IMR-90 (cell line): ENCODE results near the gene SLC22A14. TPM values are rescaled to one million over a fixed set of nuclear protein-coding genes. Genes with fewer than 3 reads are reported as not detected.
A peak's percentile ranks its signal among the peaks of the same experiment; 100 is the strongest.

Experiments used
- ATAC-seq: fragments of 200-7000 bp; cut with Tn5 transposase; 2 replicates; pipeline ENCODE4 v1.9.1; 2020; ENCODE audit warnings: low read depth, mild to moderate bottlenecking, moderate library complexity
- BruUV-seq: library from RNA; stranded (reverse); fragments of 400-500 nt; replicated peaks from 2 replicates; lab custom pipeline; 2021; lab: Mats Ljungman, UMichigan
- CTCF ChIA-PET: fragments of 300-600 bp; formaldehyde crosslinking; extraction: SDS; loops from one replicate; lab custom pipeline; 2021; ENCODE audit warnings: antibody characterized with exemption; lab: Yijun Ruan, JAX
- POLR2A ChIA-PET: fragments of 300-600 bp; sonication (Branson Sonifier 250); formaldehyde crosslinking; loops from one replicate; lab custom pipeline; 2022; ENCODE audit warnings: antibody characterized with exemption; ENCODE audit not compliant: unreplicated experiment; lab: Charles Lee
- DNase-seq: peaks from one replicate; pipeline ENCODE4 v3.0.0; 2013
- H2AFZ ChIP-seq: replicated peaks from 2 replicates; pipeline ENCODE3; 2013; ENCODE audit warnings: low read length, mild to moderate bottlenecking; ENCODE audit not compliant: poor library complexity
- H2AK5ac ChIP-seq: 2 replicates; pipeline ENCODE4 v1.6.1; 2013; ENCODE audit warnings: low read depth, low read length, inconsistent platforms
- H2AK9ac ChIP-seq: replicated peaks from 2 replicates; pipeline ENCODE3; 2013; ENCODE audit warnings: mild to moderate bottlenecking, low read depth, low read length, moderate library complexity; ENCODE audit not compliant: poor library complexity
- H2BK120ac ChIP-seq: 2 replicates; pipeline ENCODE4 v1.6.1; 2013; ENCODE audit warnings: low read depth, low read length, inconsistent platforms
- H2BK15ac ChIP-seq: 3 replicates; pipeline ENCODE4 v1.6.1; 2013; ENCODE audit warnings: low read depth, low read length, inconsistent platforms
- H2BK20ac ChIP-seq: 2 replicates; pipeline ENCODE4 v1.6.1; 2013; ENCODE audit warnings: low read depth, mild to moderate bottlenecking, inconsistent platforms, low read length, moderate library complexity
- H2BK5ac ChIP-seq: 2 replicates; pipeline ENCODE4 v1.6.1; 2013; ENCODE audit warnings: mild to moderate bottlenecking, low read depth, low read length, inconsistent platforms; ENCODE audit not compliant: poor library complexity, severe bottlenecking
- H3K14ac ChIP-seq: replicated peaks from 2 replicates; pipeline ENCODE4 v1.6.1; 2013; ENCODE audit warnings: low read depth, low read length, inconsistent platforms
- H3K18ac ChIP-seq: 2 replicates; pipeline ENCODE4 v1.6.1; 2013; ENCODE audit warnings: low read depth, low read length, control low read depth
- H3K23ac ChIP-seq: 2 replicates; pipeline ENCODE4 v1.6.1; 2013; ENCODE audit warnings: low read depth, low read length, inconsistent platforms
- H3K27ac ChIP-seq: 2 replicates; pipeline ENCODE4 v1.5.1; 2013; ENCODE audit warnings: mild to moderate bottlenecking, control low read depth, low read length; ENCODE audit not compliant: insufficient read depth
- H3K27me3 ChIP-seq: 2 replicates; pipeline ENCODE4 v1.6.1; 2013; ENCODE audit warnings: low read length; ENCODE audit not compliant: control insufficient read depth, insufficient read depth
- H3K36me3 ChIP-seq: 2 replicates; pipeline ENCODE4 v1.6.1; 2013; ENCODE audit warnings: low read length, mixed read lengths; ENCODE audit not compliant: control insufficient read depth, insufficient read depth
- H3K4ac ChIP-seq: 2 replicates; pipeline ENCODE4 v1.6.1; 2013; ENCODE audit warnings: low read depth, low read length, inconsistent platforms
- H3K4me1 ChIP-seq: 2 replicates; pipeline ENCODE4 v1.6.1; 2013; ENCODE audit warnings: low read length, mixed read lengths; ENCODE audit not compliant: control insufficient read depth, insufficient read depth
- H3K4me2 ChIP-seq: 2 replicates; pipeline ENCODE4 v1.6.1; 2013; ENCODE audit warnings: low read depth, mild to moderate bottlenecking, control low read depth, low read length, moderate library complexity
- H3K4me3 ChIP-seq: 2 replicates; pipeline ENCODE4 v1.5.1; 2013; ENCODE audit warnings: low read depth, mild to moderate bottlenecking, control low read depth, low read length, moderate library complexity; ENCODE audit not compliant: insufficient read depth
- H3K56ac ChIP-seq: 2 replicates; pipeline ENCODE4 v1.6.1; 2013; ENCODE audit warnings: low read length, inconsistent platforms; ENCODE audit not compliant: insufficient read depth; ENCODE audit errors: extremely low read depth
- H3K79me1 ChIP-seq, 2 experiments: 2 replicates each; pipeline ENCODE4 v1.6.1; 2013; ENCODE audit warnings: low read length in 2 of 2, inconsistent platforms in 1 of 2, low read depth in 1 of 2
- H3K9ac ChIP-seq: 2 replicates; pipeline ENCODE4 v1.6.1; 2013; ENCODE audit warnings: low read depth, low read length, control low read depth
- H3K9me1 ChIP-seq: 2 replicates; pipeline ENCODE4 v1.6.1; 2013; ENCODE audit warnings: low read length, inconsistent platforms; ENCODE audit not compliant: insufficient read depth
- H3K9me3 ChIP-seq: 2 replicates; pipeline ENCODE4 v1.6.1; 2013; ENCODE audit warnings: low read length; ENCODE audit not compliant: control insufficient read depth, insufficient read depth
- H4K20me1 ChIP-seq: 2 replicates; pipeline ENCODE4 v1.6.1; 2013; ENCODE audit warnings: low read length, inconsistent platforms; ENCODE audit not compliant: insufficient read depth
- H4K5ac ChIP-seq: 2 replicates; pipeline ENCODE4 v1.6.1; 2013; ENCODE audit warnings: mild to moderate bottlenecking, low read depth, low read length, control low read depth
- H4K8ac ChIP-seq, 2 experiments: 2 replicates each; pipeline ENCODE4 v1.6.1; 2013; ENCODE audit warnings: low read depth in 2 of 2, low read length in 2 of 2, control low read depth in 1 of 2, inconsistent platforms in 1 of 2
- H4K91ac ChIP-seq: 2 replicates; pipeline ENCODE4 v1.6.1; 2013; ENCODE audit warnings: low read depth, low read length, inconsistent platforms; ENCODE audit not compliant: insufficient read depth
- CHD1 ChIP-seq: IDR thresholded peaks from 2 replicates; pipeline ENCODE4 v1.6.1; 2012; ENCODE audit warnings: low read depth, low read length, improper control_type of control experiment
- RAD21 ChIP-seq: IDR thresholded peaks from 2 replicates; pipeline ENCODE4 v1.6.1; 2012; ENCODE audit warnings: low read length, improper control_type of control experiment
- RFX5 ChIP-seq: IDR thresholded peaks from 2 replicates; pipeline ENCODE4 v1.8.0; 2012; ENCODE audit warnings: low read depth, mild to moderate bottlenecking, low read length, moderate library complexity
- SMC3 ChIP-seq: fragments of 150-350 bp; IDR thresholded peaks from 2 replicates; pipeline ENCODE4 v1.6.1; 2016; ENCODE audit warnings: low read depth, mild to moderate bottlenecking, antibody characterized with exemption, low read length, moderate library complexity
- WGBS, 2 experiments: methylation state at CpG; one replicate each; pipeline versions ENCODE4 v1.1.5 to v1.1.7; 2013; ENCODE audit warnings: missing lambda C conversion rate in 2 of 2; ENCODE audit not compliant: insufficient read length in 1 of 2; ENCODE audit errors: extremely low coverage in 2 of 2; 5-methylcytosine and 5-hydroxymethylcytosine counted together
- dilution Hi-C: fragments of 300-500 bp; cut with HindIII; formaldehyde crosslinking; loops from one replicate; pipeline ENCODE4 v1.14.3; 2018; ENCODE audit warnings: low sequenced_read_pairs; ENCODE audit not compliant: unreplicated experiment
- in situ Hi-C: fragments of 300-500 bp; cut with MboI; formaldehyde crosslinking; loops from 3 replicates; pipeline ENCODE4 v1.14.3; 2019; ENCODE audit warnings: low sequenced_read_pairs, inconsistent platforms, mixed read lengths
- intact Hi-C: fragments of 100-400 bp; cut with micrococcal nuclease; formaldehyde crosslinking; loops from 2 replicates; pipeline ENCODE4 v1.10.0; 2022
- polyA plus RNA-seq, 3 experiments: library from polyadenylated mRNA; depleted of rRNA; stranded (reverse); fragments of >200 nt; gene quantifications; 2 replicates each; pipeline ENCODE4 v1.2.3, GENCODE V29; 2012; ENCODE audit warnings: low replicate concordance in 1 of 3
- total RNA-seq: library from RNA; depleted of rRNA; stranded (reverse); fragments of >200 nt; gene quantifications from 2 replicates; pipeline ENCODE4 v1.2.3, GENCODE V29; 2012
- TF ChIP-seq, protein P1 (sequence below): conservative IDR thresholded peaks from 2 replicates; pipeline ENCODE4 v1.5.1; 2012; ENCODE audit warnings: mild to moderate bottlenecking, low read depth, low read length, improper control_type of control experiment

The SLC22A14 gene
- total and polyA plus RNA-seq, 2 of the 4 experiments (the other 2 are of a cell fraction): under 0.01 to 0.07 TPM

GRCh38 chr3:38297947-38298711, 16.0 kb downstream of the SLC22A14 start:
- intact Hi-C loops (loop anchor here (1.0 to 2.0 kb wide), 2 partner anchors 161 to 180 kb away; partner anchors contain the start of gene ACAA1), in situ Hi-C loops (no loop called here), dilution Hi-C loops (no loop called here)
- no peak overlapping the region for H2BK20ac ChIP-seq
- H2BK120ac ChIP-seq: no peak overlapping the region
- H2AK9ac ChIP-seq: no peak overlapping the region
- ChIA-PET POLR2A (no interaction called here), CTCF (interaction anchor here (0.5 to 1.6 kb wide), 13 partner anchors 11 to 1156 kb away, joined by 3 to 5 read pairs (median 3); partner anchors contain the start of gene ACAA1)
- no peak overlapping the region for H4K91ac ChIP-seq
- H3K18ac ChIP-seq: no peak overlapping the region
- H3K4me2 ChIP-seq: no peak overlapping the region
- no peaks in the 10 kb centered on the region for H3K79me1 ChIP-seq
- H3K9ac ChIP-seq: no peak overlapping the region
- no TSS peak for BruUV-seq
- no peak overlapping the region for H4K5ac ChIP-seq
- H2AFZ ChIP-seq: no peak overlapping the region
- H4K8ac ChIP-seq: no peak overlapping the region
- H3K4me1 ChIP-seq: no peaks in the 10 kb centered on the region
- no CpG with 5 or more reads among the region's 5 CpGs for WGBS, 2 experiments
- H2BK5ac ChIP-seq: no peak overlapping the region
- H3K4me3 ChIP-seq: no peak overlapping the region
- H3K9me1 ChIP-seq: no peaks in the 10 kb centered on the region
- no peak overlapping the region for H3K14ac ChIP-seq
- DNase-seq: peak; percentile 29
- H3K36me3 ChIP-seq: no peaks in the 10 kb centered on the region
- no peak overlapping the region for H3K23ac ChIP-seq
- no peak overlapping the region for H3K56ac ChIP-seq
- no peak overlapping the region for H3K4ac ChIP-seq
- H2BK15ac ChIP-seq: no peak overlapping the region
- H4K20me1 ChIP-seq: no peaks in the 10 kb centered on the region
- peaks cover under 1% of the 10 kb centered on the region; the same call in 1 of the 2 replicates for H3K27me3 ChIP-seq
- H3K27ac ChIP-seq: no peak overlapping the region
- TF ChIP-seq SMC3: peak; percentile 14; the same call in 1 of the 2 replicates
- TF ChIP-seq, protein P1, sequence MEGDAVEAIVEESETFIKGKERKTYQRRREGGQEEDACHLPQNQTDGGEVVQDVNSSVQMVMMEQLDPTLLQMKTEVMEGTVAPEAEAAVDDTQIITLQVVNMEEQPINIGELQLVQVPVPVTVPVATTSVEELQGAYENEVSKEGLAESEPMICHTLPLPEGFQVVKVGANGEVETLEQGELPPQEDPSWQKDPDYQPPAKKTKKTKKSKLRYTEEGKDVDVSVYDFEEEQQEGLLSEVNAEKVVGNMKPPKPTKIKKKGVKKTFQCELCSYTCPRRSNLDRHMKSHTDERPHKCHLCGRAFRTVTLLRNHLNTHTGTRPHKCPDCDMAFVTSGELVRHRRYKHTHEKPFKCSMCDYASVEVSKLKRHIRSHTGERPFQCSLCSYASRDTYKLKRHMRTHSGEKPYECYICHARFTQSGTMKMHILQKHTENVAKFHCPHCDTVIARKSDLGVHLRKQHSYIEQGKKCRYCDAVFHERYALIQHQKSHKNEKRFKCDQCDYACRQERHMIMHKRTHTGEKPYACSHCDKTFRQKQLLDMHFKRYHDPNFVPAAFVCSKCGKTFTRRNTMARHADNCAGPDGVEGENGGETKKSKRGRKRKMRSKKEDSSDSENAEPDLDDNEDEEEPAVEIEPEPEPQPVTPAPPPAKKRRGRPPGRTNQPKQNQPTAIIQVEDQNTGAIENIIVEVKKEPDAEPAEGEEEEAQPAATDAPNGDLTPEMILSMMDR: peak; percentile 41
- peak; percentile 24; the same call in 1 of the 2 replicates for TF ChIP-seq RAD21
- TF ChIP-seq CHD1: no peak
- TF ChIP-seq RFX5: no peak
- no peaks in the 10 kb centered on the region for H3K9me3 ChIP-seq
- ATAC-seq: peak; percentile 80
- no peak overlapping the region for H2AK5ac ChIP-seq
